Measurements from ENCODE around the gene ACRBP.
"Not testable (repeated sequence)": the region's sequence is repeated elsewhere in the genome, so short reads cannot be mapped to it uniquely, and the experiment has no call there.

The ACRBP gene

GRCh38 chr12:6618483-6619225 lies 28.6 kb downstream of the ACRBP start:
- DNase-seq = no peak

- no peak for DNase-seq
Measured at GRCh38 chr12:6615802-6616201, 31.4 kb downstream of the ACRBP start.

GRCh38 chr12:6614513-6615172 lies 32.6 kb downstream of the ACRBP start:
- no peak for DNase-seq

GRCh38 chr12:6613776-6614512 lies 33.3 kb downstream of the ACRBP start:
- DNase-seq = peak; percentile 58 to 99 (median 92)

GRCh38 chr12:6613015-6613775 lies 34.0 kb downstream of the ACRBP start:
- DNase-seq = peak in 54 of 58 donors; percentile 36 to 88 (median 77)

GRCh38 chr12:6612652-6613014 lies 34.6 kb downstream of the ACRBP start:
- peak in 2 of 58 donors; percentile 60 to 75 for DNase-seq

GRCh38 chr12:6612247-6612646 lies 35.0 kb downstream of the ACRBP start:
- DNase-seq = no peak

- DNase-seq = no peak
Measured at GRCh38 chr12:6608592-6609281, 38.5 kb downstream of the ACRBP start.

GRCh38 chr12:6607751-6608591 lies 39.3 kb downstream of the ACRBP start:
- peak in 29 of 58 donors; percentile 34 to 89 (median 61) for DNase-seq

- peak in 40 of 58 donors; percentile 27 to 81 (median 56) for DNase-seq
Measured at GRCh38 chr12:6606331-6607131, 40.7 kb downstream of the ACRBP start.

GRCh38 chr12:6605421-6606330 lies 41.6 kb downstream of the ACRBP start:
- peak in 29 of 58 donors; percentile 21 to 66 (median 44) for DNase-seq

- DNase-seq = no peak
Measured at GRCh38 chr12:6604259-6605029, 42.8 kb downstream of the ACRBP start.

- DNase-seq = peak in 9 of 58 donors; percentile 14 to 73 (median 17)
Measured at GRCh38 chr12:6603095-6603567, 44.1 kb downstream of the ACRBP start.

- no peak for DNase-seq
Measured at GRCh38 chr12:6602526-6602925, 44.7 kb downstream of the ACRBP start.

GRCh38 chr12:6595673-6596072 lies 51.6 kb downstream of the ACRBP start:
- not testable (repeated sequence) for DNase-seq

GRCh38 chr12:6592087-6592486 lies 55.1 kb downstream of the ACRBP start:
- no peak for DNase-seq

Measured in anterior cingulate cortex (tissue), 58 donors.